B cell (primary cell): ENCODE results near the gene SLC19A2. TPM values are rescaled to one million over a fixed set of nuclear protein-coding genes. Genes with fewer than 3 reads are reported as not detected.

Experiments
- ATAC-seq: fragments of 200-7000 bp; cut with Tn5 transposase; one replicate; pipeline ENCODE4 v1.10.0; 2021; ENCODE audit warnings: low read depth, mild to moderate bottlenecking, moderate number of reproducible peaks, moderate library complexity
- CTCF ChIA-PET: fragments of 350-600 bp; sonication (Branson Sonifier 250); formaldehyde crosslinking; loops from one replicate; lab custom pipeline; 2021; ENCODE audit warnings: antibody characterized with exemption, inconsistent platforms; lab: Charles Lee
- POLR2A ChIA-PET: fragments of 350-600 bp; sonication (Branson Sonifier 250); formaldehyde crosslinking; loops from one replicate; lab custom pipeline; 2021; ENCODE audit warnings: antibody characterized with exemption; lab: Charles Lee
- DNase-seq: peaks from one replicate; pipeline ENCODE4 v3.0.0; 2013
- H2AFZ ChIP-seq: 2 replicates; pipeline ENCODE4 v1.6.1; 2012; ENCODE audit warnings: mild to moderate bottlenecking, low read depth, low read length; ENCODE audit not compliant: insufficient read depth, poor library complexity, severe bottlenecking
- H3K27ac ChIP-seq, 2 donors: 1 replicate in 1 of 2; 2 replicates in 1 of 2; pipeline ENCODE4 v1.5.1; 2012 to 2013; ENCODE audit warnings: low read length in 2 of 2, mild to moderate bottlenecking in 2 of 2, moderate library complexity in 1 of 2
- H3K27me3 ChIP-seq, 4 experiments: fragments of 200-600 bp in 1 of 4; sonication (generic) in 1 of 4; replicated peaks in 1 of 4; 1 replicate in 2 of 4; 2 replicates in 2 of 4; pipeline versions ENCODE4 v1.6.1 to v1.7.0; 2013 to 2016; ENCODE audit warnings: low read length in 3 of 4, mild to moderate bottlenecking in 2 of 4, mixed read lengths in 1 of 4, moderate library complexity in 1 of 4; ENCODE audit not compliant: insufficient read depth in 4 of 4, control insufficient read depth in 3 of 4; ENCODE audit errors: control extremely low read depth in 1 of 4
- H3K36me3 ChIP-seq, 2 experiments: replicated peaks in 1 of 2; 1 replicate in 1 of 2; 2 replicates in 1 of 2; pipeline versions ENCODE4 v1.6.1 to v1.7.1; 2013; ENCODE audit warnings: low read length in 1 of 2; ENCODE audit not compliant: insufficient read depth in 2 of 2, control insufficient read depth in 1 of 2; ENCODE audit errors: control extremely low read depth in 1 of 2, extremely low read depth in 1 of 2
- H3K4me1 ChIP-seq, 2 donors: fragments of 200-600 bp in 1 of 2; sonication (generic) in 1 of 2; 1 replicate in 1 of 2; 2 replicates in 1 of 2; pipeline versions ENCODE4 v1.5.1 to v1.6.1; 2013 to 2017; ENCODE audit warnings: low read length in 2 of 2; ENCODE audit not compliant: control insufficient read depth in 2 of 2, insufficient read depth in 2 of 2
- H3K4me2 ChIP-seq: replicated peaks from 2 replicates; pipeline ENCODE3; 2012; ENCODE audit warnings: mild to moderate bottlenecking, low read depth, low read length; ENCODE audit not compliant: poor library complexity, severe bottlenecking
- H3K4me3 ChIP-seq, 5 experiments: fragments of 200-600 bp in 1 of 5; sonication (generic) in 1 of 5; 1 replicate in 3 of 5; 2 replicates in 2 of 5; pipeline versions ENCODE4 v1.5.1 to v1.7.0; 2011 to 2016; ENCODE audit warnings: low read length in 4 of 5, mild to moderate bottlenecking in 4 of 5, low read depth in 2 of 5, control low read depth in 1 of 5, moderate library complexity in 1 of 5; ENCODE audit not compliant: insufficient read depth in 1 of 5; ENCODE audit errors: control extremely low read depth in 1 of 5, extremely low read depth in 1 of 5
- H3K79me2 ChIP-seq: fragments of 200-600 bp; sonication (generic); one replicate; pipeline ENCODE4 v1.6.0; 2016; ENCODE audit warnings: low read length; ENCODE audit not compliant: control insufficient read depth, insufficient read depth
- H3K9ac ChIP-seq: fragments of 200-600 bp; sonication (generic); 2 replicates; pipeline ENCODE4 v1.6.1; 2017; ENCODE audit warnings: mild to moderate bottlenecking, low read length, moderate library complexity
- H3K9me3 ChIP-seq, 3 donors: one replicate each; pipeline versions ENCODE4 v1.6.1 to v1.7.1; 2013; ENCODE audit warnings: low read length in 2 of 3; ENCODE audit not compliant: control insufficient read depth in 2 of 3, insufficient read depth in 1 of 3; ENCODE audit errors: control extremely low read depth in 1 of 3
- H4K20me1 ChIP-seq: 2 replicates; pipeline ENCODE4 v1.6.0; 2012; ENCODE audit warnings: mild to moderate bottlenecking, low read length; ENCODE audit not compliant: insufficient read depth, control insufficient read depth, poor library complexity, severe bottlenecking
- H3K27ac Mint-ChIP-seq: one replicate; pipeline ENCODE4 v1.8.0; 2021; ENCODE audit warnings: mixed read lengths
- H3K27me3 Mint-ChIP-seq: one replicate; pipeline ENCODE4 v1.8.0; 2021; ENCODE audit warnings: mixed read lengths
- H3K4me1 Mint-ChIP-seq: one replicate; pipeline ENCODE4 v1.8.0; 2021; ENCODE audit warnings: mixed read lengths
- H3K4me3 Mint-ChIP-seq: one replicate; pipeline ENCODE4 v1.8.0; 2021; ENCODE audit warnings: mixed read lengths
- H3K9me3 Mint-ChIP-seq: one replicate; pipeline ENCODE4 v1.8.0; 2022; ENCODE audit warnings: mixed read lengths; ENCODE audit not compliant: insufficient read depth
- EZH2 ChIP-seq: IDR thresholded peaks from 2 replicates; pipeline ENCODE4 v1.6.1; 2012; ENCODE audit warnings: borderline replicate concordance, low read depth, mild to moderate bottlenecking, moderate library complexity, low read length; ENCODE audit not compliant: insufficient read depth, poor library complexity, severe bottlenecking
- WGBS: methylation state at CpG from one replicate; pipeline ENCODE4 v1.1.5; 2013; ENCODE audit warnings: missing lambda C conversion rate; ENCODE audit not compliant: insufficient coverage; 5-methylcytosine and 5-hydroxymethylcytosine counted together
- intact Hi-C: fragments of 100-400 bp; cut with micrococcal nuclease; formaldehyde crosslinking; loops from one replicate; pipeline ENCODE4 v1.10.0; 2022
- polyA plus RNA-seq: library from polyadenylated mRNA; depleted of rRNA; stranded (reverse); fragments of >200 nt; gene quantifications from 2 replicates; pipeline ENCODE4 v1.2.3, GENCODE V29; 2012
- total RNA-seq, 2 donors: library from RNA; stranded (reverse); fragments of 120-200 nt in 1 of 2; gene quantifications; 1 replicate in 1 of 2; 2 replicates in 1 of 2; pipeline versions ENCODE4 v1.2.3 to v1.2.4, GENCODE V29; 2013 to 2022
- TF ChIP-seq, protein P1 (sequence below): fragments of 200-600 bp; IDR thresholded peaks from one replicate; pipeline ENCODE4 v1.8.0; 2022; ENCODE audit warnings: antibody characterized with exemption, mild to moderate bottlenecking

Gene SLC19A2
- total and polyA plus RNA-seq, 2 donors (not counting 1 experiment from before 2014, with no cell fraction given): 1.5 to 3.9 TPM

DNA sequence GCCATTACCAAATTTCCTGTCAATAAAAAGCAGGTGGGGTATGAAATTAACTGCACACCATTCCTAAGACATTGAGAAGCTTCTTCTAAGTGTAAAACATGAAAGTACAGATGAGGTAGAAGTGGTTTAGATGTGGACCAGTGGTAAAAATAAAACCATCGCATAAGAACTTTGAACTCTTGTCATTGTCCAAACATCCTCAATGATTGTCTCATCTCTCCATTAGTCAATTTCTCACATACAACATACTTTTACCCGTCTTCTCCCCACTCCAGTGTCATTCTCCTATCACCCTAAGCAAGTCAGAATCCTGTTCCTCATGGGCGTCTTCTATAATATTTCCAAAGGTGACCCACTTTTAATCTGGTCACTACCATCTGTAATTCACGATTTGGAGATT, 24.3 kb upstream of the SLC19A2 start:
- TF ChIP-seq, protein P1, sequence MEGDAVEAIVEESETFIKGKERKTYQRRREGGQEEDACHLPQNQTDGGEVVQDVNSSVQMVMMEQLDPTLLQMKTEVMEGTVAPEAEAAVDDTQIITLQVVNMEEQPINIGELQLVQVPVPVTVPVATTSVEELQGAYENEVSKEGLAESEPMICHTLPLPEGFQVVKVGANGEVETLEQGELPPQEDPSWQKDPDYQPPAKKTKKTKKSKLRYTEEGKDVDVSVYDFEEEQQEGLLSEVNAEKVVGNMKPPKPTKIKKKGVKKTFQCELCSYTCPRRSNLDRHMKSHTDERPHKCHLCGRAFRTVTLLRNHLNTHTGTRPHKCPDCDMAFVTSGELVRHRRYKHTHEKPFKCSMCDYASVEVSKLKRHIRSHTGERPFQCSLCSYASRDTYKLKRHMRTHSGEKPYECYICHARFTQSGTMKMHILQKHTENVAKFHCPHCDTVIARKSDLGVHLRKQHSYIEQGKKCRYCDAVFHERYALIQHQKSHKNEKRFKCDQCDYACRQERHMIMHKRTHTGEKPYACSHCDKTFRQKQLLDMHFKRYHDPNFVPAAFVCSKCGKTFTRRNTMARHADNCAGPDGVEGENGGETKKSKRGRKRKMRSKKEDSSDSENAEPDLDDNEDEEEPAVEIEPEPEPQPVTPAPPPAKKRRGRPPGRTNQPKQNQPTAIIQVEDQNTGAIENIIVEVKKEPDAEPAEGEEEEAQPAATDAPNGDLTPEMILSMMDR: no peak
- TF ChIP-seq EZH2: no peak
- Histone ChIP-seq H3K27ac (no peak overlapping the region), H3K27me3 (no peaks in the 10 kb centered on the region), H3K36me3 (no peaks in the 10 kb centered on the region), H3K9me3 (no peaks in the 10 kb centered on the region), H2AFZ (no peak overlapping the region), H3K9ac (no peak overlapping the region), H4K20me1 (no peaks in the 10 kb centered on the region), H3K4me3 (no peak overlapping the region), H3K4me1 (peaks cover 3 to 5% of the 10 kb centered on the region in 2 donors), H3K79me2 (no peaks in the 10 kb centered on the region), H3K4me2 (no peak overlapping the region)
- ATAC-seq (no peak), DNase-seq (no peak)
- intact Hi-C loops: no loop called here
- ChIA-PET POLR2A (no interaction called here), CTCF (no interaction called here)
- Mint-ChIP-seq H3K9me3 (no peaks in the 10 kb centered on the region), H3K4me1 (peaks cover 6% of the 10 kb centered on the region), H3K27me3 (no peaks in the 10 kb centered on the region), H3K27ac (no peak overlapping the region), H3K4me3 (no peak overlapping the region)
- 86% methylated on average over 1 of the region's 4 CpGs for WGBS

DNA sequence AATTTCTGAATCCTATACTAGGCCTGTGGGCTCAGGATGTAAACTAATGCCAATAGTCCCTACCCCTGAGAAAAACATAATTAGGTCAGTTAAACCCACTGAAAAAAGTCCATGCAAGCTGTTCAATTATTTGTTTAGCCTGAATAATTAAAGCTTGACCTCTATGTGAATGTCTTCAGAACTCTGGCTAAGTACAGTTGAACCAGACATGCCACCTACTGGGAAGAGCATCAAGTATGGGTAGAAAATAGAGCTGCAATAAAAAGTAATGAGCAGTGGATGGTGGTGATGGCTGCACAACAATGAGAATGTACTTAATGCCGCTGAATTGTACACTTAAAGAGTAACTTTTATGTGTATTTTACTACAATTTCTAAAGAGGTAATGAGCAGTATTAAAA, 23.6 kb upstream of the SLC19A2 start:
- peaks cover 3 to 5% of the 10 kb centered on the region in 2 donors for H3K4me1 ChIP-seq
- no peaks in the 10 kb centered on the region for H4K20me1 ChIP-seq
- H3K9me3 ChIP-seq: no peaks in the 10 kb centered on the region
- CTCF ChIA-PET: no interaction called here
- no peak overlapping the region for H3K27ac ChIP-seq
- intact Hi-C loops: no loop called here
- DNase-seq (no peak), ATAC-seq (no peak)
- Mint-ChIP-seq H3K27me3 (no peaks in the 10 kb centered on the region), H3K27ac (no peak overlapping the region), H3K9me3 (no peaks in the 10 kb centered on the region), H3K4me1 (peaks cover 6% of the 10 kb centered on the region), H3K4me3 (no peak overlapping the region)
- POLR2A ChIA-PET: no interaction called here
- no peak overlapping the region for H3K4me3 ChIP-seq
- WGBS: no CpG with 5 or more reads among the region's 1 CpG
- no peak overlapping the region for H3K4me2 ChIP-seq
- no peaks in the 10 kb centered on the region for H3K27me3 ChIP-seq
- no peaks in the 10 kb centered on the region for H3K36me3 ChIP-seq
- TF ChIP-seq, protein P1: no peak
- TF ChIP-seq EZH2: no peak
- no peaks in the 10 kb centered on the region for H3K79me2 ChIP-seq
- H3K9ac ChIP-seq: no peak overlapping the region
- no peak overlapping the region for H2AFZ ChIP-seq
